Large intestine (tissue), 3 donors: ENCODE data around the gene FYN. TPM values are rescaled to one million over a fixed set of nuclear protein-coding genes. Genes with fewer than 3 reads are reported as not detected.

Experiments used
- DNase-seq, 2 donors: peaks; one replicate each; pipeline versions ENCODE4 v3.0.0 to v3.0.0-alpha.2; 2013
- H3K27ac ChIP-seq: one replicate; pipeline ENCODE4 v1.5.1; 2013; ENCODE audit warnings: low read length
- H3K27me3 ChIP-seq: 2 replicates; pipeline ENCODE4 v1.6.1; 2013; ENCODE audit warnings: low read length; ENCODE audit not compliant: control insufficient read depth, insufficient read depth
- H3K36me3 ChIP-seq: 2 replicates; pipeline ENCODE4 v1.6.1; 2013; ENCODE audit warnings: low read length; ENCODE audit not compliant: control insufficient read depth, insufficient read depth
- H3K4me1 ChIP-seq: one replicate; pipeline ENCODE4 v1.6.1; 2013; ENCODE audit warnings: low read length; ENCODE audit not compliant: control insufficient read depth, insufficient read depth
- H3K4me3 ChIP-seq: one replicate; pipeline ENCODE4 v1.5.1; 2013; ENCODE audit warnings: low read length
- H3K9me3 ChIP-seq: one replicate; pipeline ENCODE4 v1.6.1; 2013; ENCODE audit warnings: mild to moderate bottlenecking, low read depth, low read length, moderate library complexity; ENCODE audit not compliant: control insufficient read depth
- WGBS: methylation state at CpG from one replicate; pipeline ENCODE4 v1.1.5; 2013; ENCODE audit warnings: low lambda C conversion rate; ENCODE audit not compliant: insufficient coverage; 5-methylcytosine and 5-hydroxymethylcytosine counted together
- polyA plus RNA-seq: library from polyadenylated mRNA; unstranded; fragments of 120-200 nt; gene quantifications from one replicate; pipeline ENCODE4 v1.2.1, GENCODE V29; 2013

The FYN gene
- polyA plus RNA-seq, 1 donor = 46.0 TPM

GRCh38 chr6:111809264-111809663 lies 64.0 kb downstream of the FYN start:
- DNase-seq = no peak
- Histone ChIP-seq H3K4me1 (no peaks in the 10 kb centered on the region), H3K9me3 (no peaks in the 10 kb centered on the region), H3K4me3 (no peak overlapping the region), H3K27me3 (no peaks in the 10 kb centered on the region), H3K36me3 (peaks cover 5% of the 10 kb centered on the region), H3K27ac (no peak overlapping the region)
- no CpG with 5 or more reads among the region's 5 CpGs for WGBS

- no peaks in the 10 kb centered on the region for H3K9me3 ChIP-seq
- no peak for DNase-seq
- H3K4me1 ChIP-seq = no peaks in the 10 kb centered on the region
Measured at GRCh38 chr6:111808493-111808892, 64.8 kb downstream of the FYN start.

DNA sequence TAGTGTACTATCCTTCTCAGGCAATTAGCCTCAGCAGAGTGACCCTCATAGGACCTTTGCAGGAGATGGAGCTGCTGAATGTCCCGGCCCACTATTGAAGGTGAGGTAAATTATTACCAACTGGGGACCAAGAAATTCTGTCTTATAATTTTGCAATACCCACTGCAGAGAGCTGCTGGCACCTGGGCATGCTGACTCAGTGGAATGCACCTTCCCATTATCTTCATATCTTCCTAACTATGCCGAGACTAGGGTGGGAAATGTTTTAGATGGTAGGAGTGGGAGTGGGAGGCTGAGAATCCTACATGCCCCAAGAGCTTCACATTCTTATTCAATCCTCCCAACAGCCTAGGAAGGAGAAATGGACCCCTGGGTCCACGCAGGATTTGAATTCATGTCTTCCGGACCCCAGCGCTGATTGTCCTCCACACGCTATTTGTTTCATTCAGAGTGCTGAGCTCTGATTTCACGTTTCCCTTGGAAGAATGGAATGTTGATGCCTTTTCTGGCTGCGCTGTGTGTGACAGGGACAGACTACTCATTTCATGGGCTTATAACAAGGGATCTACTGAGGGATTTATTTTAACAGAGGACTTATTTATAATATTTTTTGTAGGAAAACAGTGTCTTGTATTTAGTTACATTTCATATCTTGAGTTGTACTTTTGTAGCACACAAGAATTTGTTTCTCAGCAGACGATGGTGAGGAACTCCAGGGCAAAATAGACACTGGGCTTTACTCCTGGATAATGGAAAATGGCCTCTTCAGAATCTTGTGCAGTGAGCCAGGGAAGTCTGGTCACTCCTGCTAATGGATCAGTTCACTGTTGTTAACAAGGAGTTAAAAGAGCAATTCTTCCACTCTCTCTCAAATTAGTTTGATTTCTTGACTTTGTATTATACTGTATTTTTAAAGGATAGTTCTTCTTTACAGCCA lies 66.4 kb downstream of the FYN start:
- Histone ChIP-seq H3K27me3 (no peaks in the 10 kb centered on the region), H3K27ac (no peak overlapping the region), H3K36me3 (no peaks in the 10 kb centered on the region), H3K4me3 (no peak overlapping the region), H3K4me1 (no peaks in the 10 kb centered on the region), H3K9me3 (no peaks in the 10 kb centered on the region)
- 70% methylated on average over 2 of the region's 9 CpGs for WGBS
- DNase-seq = no peak

More at GRCh38 chr6:111808493-111808892, 64.8 kb downstream of the FYN start:
- 100% methylated on average over 1 of the region's 5 CpGs for WGBS
- Histone ChIP-seq H3K27ac (no peak overlapping the region), H3K27me3 (no peaks in the 10 kb centered on the region), H3K4me3 (no peak overlapping the region), H3K36me3 (peaks cover 4% of the 10 kb centered on the region)

DNA sequence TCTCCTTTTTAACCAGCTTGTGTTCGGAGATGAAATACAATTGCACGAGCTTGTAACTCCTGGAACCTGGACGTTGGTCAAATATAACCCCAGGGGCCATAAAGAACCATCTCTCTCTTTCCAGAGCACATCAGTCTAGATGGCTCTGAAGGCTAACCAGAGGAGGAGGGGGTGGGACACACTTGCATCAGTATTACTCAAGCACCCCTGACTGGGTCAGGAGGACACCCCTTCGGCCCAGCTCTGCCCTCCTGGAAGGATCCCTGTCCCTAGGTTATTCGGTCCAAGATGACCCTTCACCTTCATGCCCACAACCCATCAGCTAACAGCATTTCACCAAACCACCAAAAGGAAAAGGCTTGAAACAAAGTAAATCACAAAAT lies 67.1 kb downstream of the FYN start:
- no CpG with 5 or more reads among the region's 5 CpGs for WGBS
- Histone ChIP-seq H3K36me3 (no peaks in the 10 kb centered on the region), H3K9me3 (no peaks in the 10 kb centered on the region), H3K27me3 (no peaks in the 10 kb centered on the region), H3K4me3 (no peak overlapping the region), H3K4me1 (no peaks in the 10 kb centered on the region), H3K27ac (no peak overlapping the region)
- no peak for DNase-seq

DNA sequence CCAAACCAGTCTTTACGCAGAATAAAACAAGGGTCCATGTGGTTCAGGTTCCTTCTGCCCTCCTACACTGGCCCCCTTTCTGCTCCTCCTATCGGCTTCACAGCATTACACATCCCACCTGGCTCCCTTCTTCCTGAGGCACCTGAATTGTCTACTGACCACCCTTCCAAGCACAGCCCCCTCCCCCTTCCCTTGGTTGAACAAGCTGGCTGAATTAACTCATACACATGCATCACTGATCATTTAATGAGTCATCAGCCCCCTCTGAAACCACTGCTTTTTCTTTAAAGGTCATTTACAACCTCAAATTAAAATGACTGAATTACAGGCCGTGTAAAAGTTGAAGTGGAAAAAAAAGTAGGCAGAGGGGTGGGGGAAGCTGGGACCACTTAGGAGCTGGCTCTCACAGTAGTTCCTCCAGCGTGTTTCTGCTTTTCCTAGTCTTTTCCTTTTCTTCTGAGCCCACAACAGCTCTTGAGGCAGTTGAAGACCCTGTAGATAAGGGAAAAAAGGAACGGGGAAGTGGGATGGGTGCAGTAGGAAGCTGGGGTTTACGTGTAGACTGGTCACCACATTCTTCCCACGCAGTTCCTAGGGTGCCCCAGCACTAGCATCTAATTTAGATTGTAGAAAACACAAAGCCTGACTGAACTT lies 67.6 kb downstream of the FYN start:
- 27% methylated on average over 2 of the region's 7 CpGs for WGBS
- no peak overlapping the region for H3K4me3 ChIP-seq
- no peaks in the 10 kb centered on the region for H3K36me3 ChIP-seq
- no peaks in the 10 kb centered on the region for H3K9me3 ChIP-seq
- no peaks in the 10 kb centered on the region for H3K4me1 ChIP-seq
- H3K27ac ChIP-seq = no peak overlapping the region
- no peaks in the 10 kb centered on the region for H3K27me3 ChIP-seq
- DNase-seq = no peak

DNA sequence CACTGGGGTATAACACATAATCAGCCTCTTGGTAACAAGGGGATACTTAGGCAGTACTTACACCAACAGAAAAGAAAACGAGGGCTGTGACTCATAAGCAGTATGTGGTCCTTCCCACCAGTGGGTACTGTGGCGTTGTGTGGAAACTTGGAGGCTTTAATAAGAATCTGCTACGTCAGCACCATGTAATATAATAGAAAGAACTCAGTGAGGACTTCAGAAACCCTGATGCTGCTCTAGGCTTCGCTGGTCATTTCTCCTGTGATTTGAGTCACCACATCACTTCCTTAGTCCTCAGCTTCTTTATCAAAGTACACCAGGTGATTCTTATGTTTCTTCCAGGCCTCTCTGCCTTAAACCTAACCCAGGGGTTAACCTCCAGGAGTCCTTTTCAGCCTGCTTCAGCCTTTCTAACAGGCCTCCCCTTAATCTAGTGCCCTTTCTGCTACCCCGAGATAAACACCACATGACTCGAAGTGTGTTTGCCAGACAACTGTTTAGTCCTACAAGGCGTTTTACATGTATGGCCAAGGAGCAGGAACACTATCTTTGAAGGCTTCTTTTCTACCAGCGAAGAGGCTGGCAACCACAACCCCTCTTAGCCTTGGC lies 68.5 kb downstream of the FYN start:
- H3K27me3 ChIP-seq = no peaks in the 10 kb centered on the region
- no peak overlapping the region for H3K27ac ChIP-seq
- no peak overlapping the region for H3K4me3 ChIP-seq
- no peaks in the 10 kb centered on the region for H3K36me3 ChIP-seq
- H3K4me1 ChIP-seq = no peaks in the 10 kb centered on the region
- DNase-seq = no peak
- no peaks in the 10 kb centered on the region for H3K9me3 ChIP-seq
- 60% methylated on average over 1 of the region's 8 CpGs for WGBS

DNA sequence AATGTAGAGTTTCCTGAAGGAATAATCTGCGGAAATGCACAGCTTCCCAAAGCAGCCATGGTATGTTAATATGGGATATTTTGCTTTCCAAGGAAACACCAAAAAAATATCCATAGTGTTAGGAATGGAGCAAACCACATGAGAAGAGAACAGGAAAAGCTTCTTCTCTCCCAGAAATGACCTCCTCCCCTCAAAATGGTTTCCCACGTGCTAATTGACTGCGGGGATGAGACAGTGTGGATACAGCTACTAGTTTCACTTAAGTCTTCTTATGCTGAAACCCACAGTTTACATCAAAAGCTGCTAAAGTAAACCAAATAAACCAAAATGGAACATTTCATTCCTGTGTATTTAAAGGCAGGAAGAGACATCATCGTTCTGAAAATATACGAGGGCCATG lies 69.4 kb downstream of the FYN start:
- WGBS = no CpG with 5 or more reads among the region's 5 CpGs
- no peaks in the 10 kb centered on the region for H3K4me1 ChIP-seq
- no peaks in the 10 kb centered on the region for H3K9me3 ChIP-seq
- no peaks in the 10 kb centered on the region for H3K27me3 ChIP-seq
- H3K27ac ChIP-seq = peak overlapping the region; percentile 5
- no peak overlapping the region for H3K4me3 ChIP-seq
- H3K36me3 ChIP-seq = no peaks in the 10 kb centered on the region
- DNase-seq = peak in 1 of 2 donors; percentile 36

- Histone ChIP-seq H3K9me3 (no peaks in the 10 kb centered on the region), H3K27me3 (no peaks in the 10 kb centered on the region), H3K4me1 (no peaks in the 10 kb centered on the region), H3K36me3 (no peaks in the 10 kb centered on the region), H3K4me3 (no peak overlapping the region), H3K27ac (no peak overlapping the region)
- WGBS = 100% methylated on average over 1 of the region's 1 CpG
- no peak for DNase-seq
Measured at GRCh38 chr6:111803371-111803770, 69.9 kb downstream of the FYN start.

- Histone ChIP-seq H3K9me3 (no peaks in the 10 kb centered on the region), H3K4me3 (no peak overlapping the region), H3K27ac (no peak overlapping the region), H3K36me3 (no peaks in the 10 kb centered on the region), H3K27me3 (no peaks in the 10 kb centered on the region), H3K4me1 (no peaks in the 10 kb centered on the region)
- no CpG with 5 or more reads among the region's 2 CpGs for WGBS
- no peak for DNase-seq
Measured at GRCh38 chr6:111802720-111803330, 70.4 kb downstream of the FYN start.

DNA sequence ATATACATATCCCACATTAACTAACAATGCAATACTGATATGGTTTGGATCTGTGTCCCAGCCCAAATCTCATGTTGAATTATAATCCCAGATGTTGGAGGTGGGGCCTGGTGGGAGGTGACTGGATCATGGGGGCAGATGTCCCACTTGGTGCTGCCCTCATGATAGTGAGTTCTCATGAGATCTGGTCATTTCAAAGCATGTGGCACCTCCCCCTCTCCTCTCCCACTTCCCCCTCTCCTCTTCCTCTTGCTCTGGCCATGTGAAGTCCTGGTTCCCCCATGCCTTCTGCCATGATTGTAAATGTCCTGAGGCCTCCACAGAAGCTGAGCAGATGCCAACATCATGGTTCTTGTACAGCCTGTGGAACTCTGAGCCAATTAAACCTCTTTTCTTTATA lies 71.2 kb downstream of the FYN start:
- no peaks in the 10 kb centered on the region for H3K4me1 ChIP-seq
- H3K27ac ChIP-seq = no peak overlapping the region

More for the DNA sequence above, 71.2 kb downstream of the FYN start:
- no peak for DNase-seq
- no peaks in the 10 kb centered on the region for H3K9me3 ChIP-seq
- no peaks in the 10 kb centered on the region for H3K27me3 ChIP-seq
- H3K4me3 ChIP-seq = no peak overlapping the region
- H3K36me3 ChIP-seq = no peaks in the 10 kb centered on the region
